MG63 (cell line): ENCODE data around the gene ZFPL1. TPM values are rescaled to one million over a fixed set of nuclear protein-coding genes. Genes with fewer than 3 reads are reported as not detected.

Experiments
- total RNA-seq: library from RNA; depleted of rRNA; stranded (reverse); fragments of >200 nt; shearing (Covaris generic); gene quantifications from 2 replicates; pipeline ENCODE4 v1.2.3, GENCODE V29; 2014; ENCODE audit warnings: low replicate concordance; rRNA removed

ZFPL1 gene
- total RNA-seq, 1 experiment from 2014 or later: 70.2 TPM

Other genes with a start within 250 kb of the ZFPL1 start
- gene CDC42BPG, start 239.6 kb upstream of the ZFPL1 start, total RNA-seq: 0.07 and 0.36 TPM in 2 replicates
- gene EHD1, start 205.6 kb upstream of the ZFPL1 start, total RNA-seq: 62.9 and 64.8 TPM in 2 replicates
- 4.6 and 18.6 TPM in 2 replicates for gene ATG2A, start 167.0 kb upstream of the ZFPL1 start, total RNA-seq
- 5.4 and 8.8 TPM in 2 replicates for gene PPP2R5B, start 159.5 kb upstream of the ZFPL1 start, total RNA-seq
- not detected in 2 replicates for gene GPHA2, start 148.3 kb upstream of the ZFPL1 start, total RNA-seq
- not detected in 2 replicates for gene MAJIN, start 112.1 kb upstream of the ZFPL1 start, total RNA-seq
- 1.3 TPM in 1 of 2 replicates, not detected in the other for gene BATF2, start 87.3 kb upstream of the ZFPL1 start, total RNA-seq
- 170 and 249 TPM in 2 replicates for gene ARL2, start 70.1 kb upstream of the ZFPL1 start, total RNA-seq
- gene SNX15, start 56.8 kb upstream of the ZFPL1 start, total RNA-seq: 11.2 and 18.5 TPM in 2 replicates
- gene SAC3D1, start 43.0 kb upstream of the ZFPL1 start, total RNA-seq: 42.1 and 54.8 TPM in 2 replicates
- not detected in 2 replicates for gene NAALADL1, start 25.7 kb upstream of the ZFPL1 start, total RNA-seq
- gene CDCA5, start 182 bp upstream of the ZFPL1 start, total RNA-seq: 42.5 and 43.5 TPM in 2 replicates
- 60.9 and 117 TPM in 2 replicates for gene VPS51, start 12.0 kb downstream of the ZFPL1 start, total RNA-seq
- 3.5 and 10.9 TPM in 2 replicates for gene TM7SF2, start 27.6 kb downstream of the ZFPL1 start, total RNA-seq
- 12.0 and 14.4 TPM in 2 replicates for gene ZNHIT2, start 33.5 kb downstream of the ZFPL1 start, total RNA-seq
- gene FAU, start 37.9 kb downstream of the ZFPL1 start, total RNA-seq: 283 and 364 TPM in 2 replicates
- gene MRPL49, start 38.1 kb downstream of the ZFPL1 start, total RNA-seq: 74.4 and 79.4 TPM in 2 replicates
- gene SYVN1, start 50.3 kb downstream of the ZFPL1 start, total RNA-seq: 0.91 and 18.3 TPM in 2 replicates
- not detected in 2 replicates for gene SPDYC, start 86.0 kb downstream of the ZFPL1 start, total RNA-seq
- gene CAPN1, start 97.7 kb downstream of the ZFPL1 start, total RNA-seq: 99.3 and 167 TPM in 2 replicates
- 4.6 and 8.9 TPM in 2 replicates for gene POLA2, start 177.7 kb downstream of the ZFPL1 start, total RNA-seq
- gene CDC42EP2, start 230.6 kb downstream of the ZFPL1 start, total RNA-seq: 10.3 and 19.1 TPM in 2 replicates
- 57.9 and 78.1 TPM in 2 replicates for gene DPF2, start 249.6 kb downstream of the ZFPL1 start, total RNA-seq